ENCODE data around the gene RSPO1.
"Not testable (repeated sequence)": the region's sequence is repeated elsewhere in the genome, so short reads cannot be mapped to it uniquely, and the experiment has no call there.

Gene RSPO1

DNA sequence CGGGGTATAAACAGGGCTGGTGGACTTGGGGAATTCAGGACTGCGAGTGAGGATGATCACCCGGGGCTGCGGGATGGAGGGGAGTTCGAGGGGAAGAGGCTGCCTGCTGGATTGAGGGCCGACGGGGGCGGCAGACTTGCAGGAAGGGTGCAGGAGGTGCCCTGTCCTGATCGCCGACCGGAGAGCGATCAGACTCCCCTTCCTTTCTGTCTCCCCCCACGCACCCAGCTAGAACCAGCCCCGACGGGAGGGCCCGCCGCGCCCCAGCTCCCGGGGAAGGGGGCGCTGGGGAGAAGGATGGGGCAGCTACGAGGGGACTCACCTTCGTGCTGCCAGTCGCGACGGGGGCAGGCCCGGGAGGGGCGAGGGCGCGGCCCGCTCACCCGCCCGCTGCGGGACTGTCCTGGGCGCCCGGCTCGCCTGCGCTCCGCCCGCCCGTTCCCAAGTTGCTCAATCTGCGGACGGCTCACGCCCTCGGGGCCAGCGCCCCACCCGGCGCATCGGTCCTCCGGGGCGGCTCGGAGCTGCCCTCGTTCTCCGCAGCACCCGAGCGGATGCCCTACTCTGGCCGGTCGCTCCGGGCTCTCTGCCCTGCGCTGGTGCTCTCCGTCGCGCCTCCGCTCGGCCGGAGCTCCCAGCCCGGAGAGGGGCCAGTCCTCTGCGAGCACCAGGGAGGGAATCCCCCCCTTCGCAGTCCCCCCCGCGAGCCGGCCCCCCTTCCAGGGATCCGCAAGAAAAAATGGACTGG lies at the start of gene RSPO1:
RSPO1 (minus strand) TSS at position 649 of the 748 bp plus-strand sequence. CDS start 5,231 bp downstream, outside the sequence.
- DNase-seq (ENCODE audit: low read depth in 2 of 2) = no peak

- DNase-seq (ENCODE audit: low read depth in 2 of 2) = not testable (repeated sequence)
Observed at GRCh38 chr1:37684182-37684581, 49.5 kb upstream of the RSPO1 start.

DNA sequence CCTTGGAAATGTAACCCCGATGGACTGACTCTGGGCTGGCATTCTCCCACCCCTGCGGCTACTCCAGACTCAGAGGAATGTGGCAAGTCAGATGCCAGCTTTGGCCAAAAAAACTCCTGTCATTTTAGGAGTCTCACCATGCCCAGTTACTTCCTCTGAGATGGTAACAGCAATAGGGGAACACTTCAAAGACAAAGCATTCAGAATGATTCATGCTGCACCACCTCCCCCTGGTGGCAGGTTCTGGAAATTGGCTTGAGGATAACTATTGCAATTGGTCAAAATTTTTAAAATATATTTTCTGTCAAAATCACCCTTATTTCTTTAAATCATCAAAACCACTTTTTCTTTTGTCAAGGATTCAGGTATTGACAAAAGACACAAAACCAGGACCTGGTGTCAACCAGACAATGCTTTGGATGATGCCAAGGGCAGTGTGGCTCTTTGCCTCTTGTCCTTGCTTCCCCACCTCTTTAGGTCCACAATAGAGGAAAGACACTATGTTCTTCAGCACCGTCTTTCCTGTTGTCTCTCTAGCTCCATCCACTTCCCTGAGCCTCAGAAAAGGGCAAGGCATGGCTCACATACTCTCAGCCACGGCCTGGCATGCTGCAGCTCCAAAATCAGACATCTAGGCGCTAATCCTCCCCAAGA lies 47.8 kb upstream of the RSPO1 start:
- DNase-seq (ENCODE audit: low read depth in 2 of 2) = peak in 1 of 2 experiments; percentile 80

DNA sequence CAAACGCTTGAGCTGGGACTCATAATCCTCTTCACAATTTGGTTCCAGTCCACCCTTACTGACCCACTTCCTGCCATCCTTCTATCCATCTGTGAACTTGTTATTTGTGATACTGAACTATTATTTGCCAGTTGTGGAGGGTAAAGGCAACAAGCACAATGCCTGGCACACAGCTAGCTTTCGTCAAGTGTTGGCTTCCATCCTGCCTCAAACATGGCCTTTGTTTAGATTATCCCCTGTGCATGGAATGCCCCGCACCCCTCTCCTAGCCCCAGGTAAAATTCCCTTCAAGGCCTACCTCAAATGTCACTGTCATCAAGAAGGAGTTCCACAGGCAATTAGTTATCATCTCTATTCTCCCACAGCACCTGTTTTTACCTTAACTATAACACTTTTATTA lies 46.2 kb upstream of the RSPO1 start:
- no peak for DNase-seq (ENCODE audit: low read depth in 2 of 2)

DNA sequence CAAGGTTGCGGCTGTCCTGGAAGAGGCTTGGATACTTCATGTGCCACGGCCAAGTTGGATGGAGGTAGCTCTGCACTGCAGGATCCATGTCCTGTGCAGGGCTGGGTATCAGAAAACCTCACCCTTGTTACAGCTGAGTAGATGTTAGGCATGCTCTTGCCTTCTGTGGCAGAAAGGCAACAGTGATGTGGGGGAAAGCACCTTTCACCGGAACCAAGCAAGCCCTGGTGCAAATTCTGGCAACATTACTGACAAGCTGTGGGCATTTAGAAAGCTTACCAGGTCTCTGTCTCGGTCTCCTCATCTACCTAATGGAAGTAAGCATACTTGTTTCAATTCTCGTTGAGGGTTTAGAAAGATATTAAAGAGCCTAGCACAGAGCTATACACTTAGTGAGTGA lies 43.1 kb upstream of the RSPO1 start:
- DNase-seq (ENCODE audit: low read depth in 2 of 2) = no peak

- DNase-seq (ENCODE audit: low read depth in 2 of 2) = no peak
Observed at GRCh38 chr1:37677143-37677439, 42.4 kb upstream of the RSPO1 start.

GRCh38 chr1:37676281-37677142 lies 41.8 kb upstream of the RSPO1 start:
- DNase-seq (ENCODE audit: low read depth in 2 of 2) = no peak

GRCh38 chr1:37673920-37674319 lies 39.2 kb upstream of the RSPO1 start:
- peak; percentile 39 to 69 for DNase-seq (ENCODE audit: low read depth in 2 of 2)

- no peak for DNase-seq (ENCODE audit: low read depth in 2 of 2)
Observed at GRCh38 chr1:37672136-37672870, 37.6 kb upstream of the RSPO1 start.

DNA sequence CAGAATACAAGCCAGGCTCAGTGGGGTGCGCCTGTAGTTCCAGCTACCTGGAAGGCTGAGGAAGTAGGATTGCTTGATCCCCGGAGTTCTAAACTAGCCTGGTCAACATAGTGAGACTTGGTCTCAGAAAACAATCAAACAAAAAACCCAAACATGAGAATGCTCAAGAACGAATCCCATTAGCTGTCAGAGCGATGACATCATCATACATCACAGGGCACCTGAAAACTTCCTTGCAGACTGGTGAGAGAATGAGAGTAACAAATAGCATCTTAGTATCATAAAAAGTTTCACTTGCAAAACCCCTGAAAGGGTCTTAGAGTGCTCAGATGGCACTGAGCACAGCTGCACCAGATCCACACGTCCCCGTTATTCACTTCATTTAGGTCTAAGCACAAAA lies 36.6 kb upstream of the RSPO1 start:
- DNase-seq (ENCODE audit: low read depth in 2 of 2) = no peak

GRCh38 chr1:37670133-37670532 lies 35.4 kb upstream of the RSPO1 start:
- DNase-seq (ENCODE audit: low read depth in 2 of 2) = no peak

GRCh38 chr1:37667023-37667671 lies 32.5 kb upstream of the RSPO1 start:
- DNase-seq (ENCODE audit: low read depth in 2 of 2) = no peak

DNA sequence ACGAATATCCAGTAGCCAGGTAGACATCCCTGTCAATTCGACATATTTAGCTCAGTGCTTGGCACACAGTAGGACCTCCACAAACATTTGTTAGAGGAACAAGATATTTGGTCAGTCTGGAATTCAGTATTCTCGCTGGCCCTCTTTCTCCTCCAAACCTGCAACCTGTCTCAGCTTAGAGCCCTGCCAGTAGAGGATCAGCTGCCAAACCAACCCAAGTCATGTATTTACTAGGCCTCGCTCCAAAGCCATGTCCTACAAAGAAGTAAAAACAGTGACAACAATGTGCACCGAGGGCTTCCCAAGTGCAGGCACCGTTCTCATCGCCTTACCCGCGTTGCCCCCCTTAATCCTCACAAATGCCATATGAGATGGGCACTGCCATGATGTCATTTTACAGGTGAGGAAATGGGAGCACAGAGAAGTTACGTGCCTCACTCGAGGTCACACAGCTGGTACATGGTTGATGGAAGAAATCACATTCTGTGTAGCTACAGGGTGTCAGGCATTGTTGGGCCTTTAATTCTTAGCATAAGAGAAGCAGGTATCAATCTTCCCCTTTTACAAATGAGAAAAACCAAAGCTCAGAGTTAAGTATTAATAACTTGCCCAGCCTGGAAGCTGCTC lies 31.7 kb upstream of the RSPO1 start:
- DNase-seq (ENCODE audit: low read depth in 2 of 2) = no peak

- DNase-seq (ENCODE audit: low read depth in 2 of 2) = no peak
Observed at GRCh38 chr1:37663426-37664000, 28.8 kb upstream of the RSPO1 start.

DNA sequence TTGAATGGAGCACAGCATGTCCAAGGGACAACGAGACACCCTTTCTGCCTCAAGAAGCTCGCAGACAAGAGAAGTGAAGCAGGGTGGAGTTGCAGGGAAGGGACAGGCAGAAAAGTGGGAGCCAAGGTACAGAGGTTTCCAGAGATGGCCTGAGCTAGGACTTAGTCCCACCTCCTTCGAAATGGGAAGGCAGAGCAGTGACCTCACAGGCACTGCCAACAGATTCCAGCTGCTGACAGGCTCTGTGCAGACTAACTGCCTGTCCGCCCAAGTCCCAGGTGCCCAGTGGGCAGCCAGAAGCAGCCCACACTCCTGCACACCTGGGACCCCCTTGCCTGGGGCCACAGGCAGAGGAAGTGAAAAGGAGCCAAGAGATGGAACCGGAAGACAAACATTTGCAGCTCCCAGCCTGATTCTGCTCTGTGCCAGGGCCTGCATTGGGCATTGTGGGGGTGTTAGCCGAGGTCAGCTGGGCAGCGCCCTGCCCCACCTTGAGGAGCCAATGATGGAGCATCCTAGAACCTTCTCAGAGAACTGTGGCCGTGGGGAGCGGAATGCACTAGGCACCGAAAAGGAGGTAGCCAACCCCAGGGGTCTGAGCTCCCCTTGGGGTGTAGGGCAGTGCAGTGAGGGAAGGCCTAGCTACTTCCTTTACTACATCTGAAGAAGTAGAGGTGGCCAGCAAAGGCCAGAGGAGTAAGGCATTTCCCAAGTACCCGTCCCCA lies 27.5 kb upstream of the RSPO1 start:
- DNase-seq (ENCODE audit: low read depth in 2 of 2) = no peak

- DNase-seq (ENCODE audit: low read depth in 2 of 2) = no peak
Observed at GRCh38 chr1:37661401-37661800, 26.7 kb upstream of the RSPO1 start.

GRCh38 chr1:37660664-37661063 lies 26.0 kb upstream of the RSPO1 start:
- no peak for DNase-seq (ENCODE audit: low read depth in 2 of 2)

- no peak for DNase-seq (ENCODE audit: low read depth in 2 of 2)
Observed at GRCh38 chr1:37658486-37658885, 23.8 kb upstream of the RSPO1 start.

GRCh38 chr1:37657620-37658412 lies 23.1 kb upstream of the RSPO1 start:
- no peak for DNase-seq (ENCODE audit: low read depth in 2 of 2)
